GM19238 (cell line): Measurements from ENCODE around the gene RASD1.

Source experiments
- DNase-seq: peaks from one replicate; pipeline ENCODE4 v3.0.0; 2011; ENCODE audit warnings: low spot score; ENCODE audit not compliant: insufficient read length

The RASD1 gene

GRCh38 chr17:17510456-17511292, 14.5 kb upstream of the RASD1 start:
- DNase-seq = no peak

GRCh38 chr17:17509601-17510425, 13.6 kb upstream of the RASD1 start:
- no peak for DNase-seq

GRCh38 chr17:17508646-17509591, 12.7 kb upstream of the RASD1 start:
- no peak for DNase-seq

- DNase-seq = no peak
Observed at GRCh38 chr17:17508019-17508535, 11.9 kb upstream of the RASD1 start.

GRCh38 chr17:17507465-17508011, 11.3 kb upstream of the RASD1 start:
- no peak for DNase-seq

GRCh38 chr17:17506893-17507464, 10.8 kb upstream of the RASD1 start:
- DNase-seq = no peak

GRCh38 chr17:17506181-17506741, 10.1 kb upstream of the RASD1 start:
- no peak for DNase-seq

GRCh38 chr17:17505610-17506171, 9.5 kb upstream of the RASD1 start:
- no peak for DNase-seq

- DNase-seq = no peak
Observed at GRCh38 chr17:17505151-17505550, 9.0 kb upstream of the RASD1 start.

GRCh38 chr17:17504341-17505140, 8.3 kb upstream of the RASD1 start:
- DNase-seq = no peak

- DNase-seq = no peak
Observed at GRCh38 chr17:17503566-17504130, 7.5 kb upstream of the RASD1 start.

GRCh38 chr17:17502741-17503565, 6.8 kb upstream of the RASD1 start:
- no peak for DNase-seq

- DNase-seq = no peak
Observed at GRCh38 chr17:17500999-17501605, 4.9 kb upstream of the RASD1 start.

- no peak for DNase-seq
Observed at GRCh38 chr17:17499402-17500145, 3.4 kb upstream of the RASD1 start.

- DNase-seq = no peak
Observed at GRCh38 chr17:17498606-17499301, 2.6 kb upstream of the RASD1 start.
